ENCODE results near the gene DLK1.

The DLK1 gene

GRCh38 chr14:100727086-100727872 lies 587 bp downstream of the DLK1 start:
- no peak for TF ChIP-seq CTCF (IDR thresholded peaks at IDR 0.05; ENCODE audit: low read depth, low read length)
- H3K4me3 ChIP-seq (replicated peaks in 1 of 2; ENCODE audit: low read depth in 2 of 2, low read length in 2 of 2) = no peak overlapping the region
- DNase-seq (ENCODE audit: low read depth in 2 of 2) = no peak

DNA sequence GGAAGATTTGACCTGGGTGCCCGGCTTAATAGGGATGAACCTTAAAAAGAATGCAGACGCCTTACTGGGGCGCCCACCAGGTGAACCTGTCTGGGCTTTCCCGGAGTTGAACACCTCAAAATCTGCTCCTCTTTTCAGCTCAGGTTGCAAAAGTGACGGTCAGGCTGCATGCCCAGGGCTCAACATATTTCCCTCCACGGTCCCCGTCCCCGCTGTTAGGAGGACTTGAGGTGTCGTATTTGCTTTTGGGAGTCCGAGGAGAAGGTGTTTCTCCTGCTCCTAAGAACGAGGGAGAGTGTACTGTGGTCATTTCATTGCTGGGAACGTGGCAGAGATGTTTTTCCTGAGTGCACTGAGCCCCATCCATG lies 1.2 kb downstream of the DLK1 start:
- no peak overlapping the region for H3K4me3 ChIP-seq (replicated peaks in 1 of 2; ENCODE audit: low read depth in 2 of 2, low read length in 2 of 2)
- no peak for DNase-seq (ENCODE audit: low read depth in 2 of 2)
- no peak for TF ChIP-seq CTCF (IDR thresholded peaks at IDR 0.05; ENCODE audit: low read depth, low read length)

DNA sequence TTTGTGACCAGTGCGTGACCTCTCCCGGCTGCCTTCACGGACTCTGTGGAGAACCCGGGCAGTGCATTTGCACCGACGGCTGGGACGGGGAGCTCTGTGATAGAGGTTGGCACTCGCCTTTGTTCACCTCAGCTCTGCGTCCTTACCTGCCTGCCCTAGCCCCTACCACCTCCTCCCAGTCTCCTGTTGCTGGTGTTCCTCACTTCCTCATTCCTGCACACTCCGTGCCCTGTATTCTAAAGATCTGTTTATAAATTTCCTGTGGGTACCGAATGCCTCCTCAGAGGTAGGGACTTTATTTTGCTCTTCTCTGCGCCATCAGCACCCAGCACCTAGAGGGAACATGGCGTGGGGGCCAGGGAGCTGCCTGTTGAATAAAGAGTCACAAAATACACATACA lies 2.3 kb downstream of the DLK1 start:
- no peak overlapping the region for H3K4me3 ChIP-seq (replicated peaks in 1 of 2; ENCODE audit: low read depth in 2 of 2, low read length in 2 of 2)
- no peak for TF ChIP-seq CTCF (IDR thresholded peaks at IDR 0.05; ENCODE audit: low read depth, low read length)
- DNase-seq (ENCODE audit: low read depth in 2 of 2) = no peak

- no peak for TF ChIP-seq CTCF (IDR thresholded peaks at IDR 0.05; ENCODE audit: low read depth, low read length)
- DNase-seq (ENCODE audit: low read depth in 2 of 2) = no peak
- no peak overlapping the region for H3K4me3 ChIP-seq (replicated peaks in 1 of 2; ENCODE audit: low read depth in 2 of 2, low read length in 2 of 2)
Observed at GRCh38 chr14:100729982-100730381, 3.3 kb downstream of the DLK1 start.

DNA sequence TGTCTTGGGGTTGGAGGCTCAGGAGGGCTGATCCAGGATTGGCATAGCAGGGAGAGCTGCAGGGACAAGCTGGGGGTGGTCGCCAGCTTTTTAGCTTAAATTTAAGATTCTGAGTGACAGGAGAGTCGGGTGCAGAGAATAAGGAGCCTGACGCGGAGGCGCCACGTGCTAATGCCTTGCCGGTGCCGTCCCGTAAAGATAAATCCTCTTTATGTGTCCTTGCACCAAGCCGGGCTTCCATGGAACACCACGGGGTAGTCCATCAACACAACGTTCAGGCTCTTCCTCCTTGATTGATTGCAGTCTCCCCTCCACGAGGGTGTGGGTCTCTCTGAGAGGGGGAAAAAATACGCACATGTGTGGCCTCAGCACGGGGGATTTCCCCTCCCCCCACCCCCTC lies 3.9 kb downstream of the DLK1 start:
- no peak for DNase-seq (ENCODE audit: low read depth in 2 of 2)
- TF ChIP-seq CTCF (IDR thresholded peaks at IDR 0.05; ENCODE audit: low read depth, low read length) = no peak
- H3K4me3 ChIP-seq (replicated peaks in 1 of 2; ENCODE audit: low read depth in 2 of 2, low read length in 2 of 2) = no peak overlapping the region

DNA sequence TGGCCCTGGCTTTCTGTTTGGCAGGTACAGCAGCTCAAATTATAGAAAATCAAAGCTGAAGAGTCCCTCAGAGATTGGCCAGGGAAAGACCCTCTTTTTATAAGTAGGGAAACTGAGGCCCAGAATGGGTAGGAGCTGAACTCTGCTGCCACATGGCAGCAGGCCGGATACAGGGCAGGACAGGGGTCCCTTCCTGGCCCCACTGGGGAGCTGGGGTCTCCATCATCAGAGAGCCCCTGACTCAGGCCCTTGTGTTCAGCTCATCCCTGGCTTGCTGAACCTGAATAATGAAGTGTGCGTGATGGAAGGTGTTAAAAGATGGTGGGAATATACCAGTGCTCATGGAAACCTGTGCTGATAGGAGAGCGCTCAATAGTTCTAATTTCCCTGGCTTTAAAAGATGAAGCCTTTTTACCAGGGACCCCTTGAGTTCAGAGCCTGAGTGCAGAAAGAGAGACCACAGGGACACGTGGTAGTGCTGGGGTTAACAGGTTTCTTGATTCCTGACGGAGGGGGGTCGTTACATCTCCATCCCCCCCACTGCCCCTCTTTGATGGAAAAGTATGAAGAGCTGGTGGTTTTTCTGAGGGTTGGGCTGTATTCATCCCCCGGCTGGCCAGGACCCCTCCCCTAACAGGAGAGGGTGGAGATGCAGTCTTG lies 4.4 kb downstream of the DLK1 start:
- TF ChIP-seq CTCF (IDR thresholded peaks at IDR 0.05; ENCODE audit: low read depth, low read length) = no peak
- DNase-seq (ENCODE audit: low read depth in 2 of 2) = no peak
- no peak overlapping the region for H3K4me3 ChIP-seq (replicated peaks in 1 of 2; ENCODE audit: low read depth in 2 of 2, low read length in 2 of 2)

Data from cardiac fibroblast (primary cell).